Lung (tissue), 12 donors: ENCODE results near the gene SARDH. TPM values are rescaled to one million over a fixed set of nuclear protein-coding genes. Genes with fewer than 3 reads are reported as not detected.

ENCODE experiments used
- ATAC-seq: fragments of 200-7000 bp; cut with Tn5 transposase; one replicate; pipeline ENCODE4 v1.9.1; 2020; ENCODE audit warnings: moderate number of reproducible peaks; ENCODE audit not compliant: insufficient read depth, low FRiP score
- DNase-seq, 3 donors: peaks; one replicate each; pipeline ENCODE4 v3.0.0-alpha.2; 2013 to 2017
- H3K27ac ChIP-seq, 2 donors: one replicate each; pipeline ENCODE4 v1.5.1; 2013; ENCODE audit warnings: mild to moderate bottlenecking in 2 of 2, moderate library complexity in 2 of 2, control low read depth in 1 of 2, inconsistent platforms in 1 of 2, low read depth in 1 of 2, low read length in 1 of 2
- H3K27me3 ChIP-seq, 3 donors: one replicate each; pipeline ENCODE4 v1.5.1; 2013; ENCODE audit warnings: low read length in 2 of 3; ENCODE audit not compliant: control insufficient read depth in 3 of 3, insufficient read depth in 3 of 3
- H3K36me3 ChIP-seq, 4 donors: one replicate each; pipeline ENCODE4 v1.5.1; 2013; ENCODE audit warnings: low read length in 4 of 4, mild to moderate bottlenecking in 1 of 4, moderate library complexity in 1 of 4; ENCODE audit not compliant: control insufficient read depth in 4 of 4, insufficient read depth in 4 of 4
- H3K4me1 ChIP-seq, 5 donors: one replicate each; pipeline ENCODE4 v1.5.1; 2013; ENCODE audit warnings: low read length in 5 of 5, mild to moderate bottlenecking in 2 of 5, moderate library complexity in 1 of 5; ENCODE audit not compliant: control insufficient read depth in 5 of 5, insufficient read depth in 5 of 5
- H3K4me3 ChIP-seq: one replicate; pipeline ENCODE4 v1.5.1; 2013; ENCODE audit warnings: mild to moderate bottlenecking, control low read depth, moderate library complexity
- H3K9ac ChIP-seq, 2 donors: one replicate each; pipeline ENCODE4 v1.5.1; 2013; ENCODE audit warnings: low read length in 2 of 2, control low read depth in 1 of 2; ENCODE audit not compliant: insufficient read depth in 1 of 2
- H3K9me3 ChIP-seq, 4 donors: one replicate each; pipeline ENCODE4 v1.5.1; 2013; ENCODE audit warnings: low read length in 3 of 4, mild to moderate bottlenecking in 1 of 4, moderate library complexity in 1 of 4; ENCODE audit not compliant: control insufficient read depth in 4 of 4, insufficient read depth in 3 of 4
- WGBS, 2 donors: extraction: QIAGEN DNeasy Blood & Tissue Kit; methylation state at CpG; one replicate each; pipeline ENCODE4 v1.1.7; 2013; 5-methylcytosine and 5-hydroxymethylcytosine counted together
- polyA plus RNA-seq, 2 donors: library from polyadenylated mRNA; stranded (reverse); fragments of 200-250 nt; gene quantifications; one replicate each; pipeline ENCODE4 v1.2.1, GENCODE V29; 2013
- total RNA-seq, 2 donors: library from RNA; depleted of rRNA in 1 of 2; stranded (reverse); fragments of >200 nt in 1 of 2; gene quantifications; one replicate each; pipeline ENCODE4 v1.2.1, GENCODE V29; 2014 to 2021
- TF ChIP-seq, protein P1 (sequence below): IDR thresholded peaks from 2 replicates; pipeline ENCODE4 v1.5.1; 2012; ENCODE audit warnings: mild to moderate bottlenecking; ENCODE audit errors: control extremely low read depth, extremely low read depth
- donor health status: control.
- donor health status: control.
- donor health status: Bipolar disorder and iron deficiency.
- donor health status: healthy.
- donor health status: DM: yes; HTN: yes; CAD: no.

The SARDH gene
- total and polyA plus RNA-seq, 4 donors = 1.8 to 8.4 (median 4.7) TPM

DNA sequence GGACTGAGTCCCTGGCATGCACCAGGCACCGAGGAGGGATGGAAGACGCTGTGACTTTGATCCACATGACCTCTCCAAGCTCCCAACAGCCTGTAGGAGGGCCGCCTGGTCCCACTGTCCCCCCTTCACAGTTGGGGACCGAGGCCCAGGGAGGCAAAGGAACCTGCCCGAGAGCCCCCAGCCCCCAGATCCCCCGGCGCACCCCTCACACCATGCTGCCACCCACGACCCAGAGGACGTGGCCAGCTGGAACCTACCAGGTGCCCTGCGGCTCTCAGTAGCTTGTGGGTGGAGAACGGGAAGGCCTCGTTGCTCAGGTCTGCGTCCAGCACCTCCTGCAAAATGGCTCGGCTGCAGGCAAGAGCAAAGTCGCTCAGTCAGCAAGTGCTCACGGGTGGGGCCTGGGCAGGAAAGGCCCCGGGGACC lies 53.2 kb downstream of the SARDH start:
- no peaks in the 10 kb centered on the region for H3K9me3 ChIP-seq
- H3K36me3 ChIP-seq = no peaks in the 10 kb centered on the region
- peak overlapping the region in 1 of 2 donors; percentile 84 for H3K27ac ChIP-seq
- no peak for DNase-seq
- H3K4me3 ChIP-seq = no peak overlapping the region
- 89 to 92% methylated on average over 17 of the region's 17 CpGs for WGBS, 2 donors
- H3K9ac ChIP-seq = no peak overlapping the region
- TF ChIP-seq, protein P1, sequence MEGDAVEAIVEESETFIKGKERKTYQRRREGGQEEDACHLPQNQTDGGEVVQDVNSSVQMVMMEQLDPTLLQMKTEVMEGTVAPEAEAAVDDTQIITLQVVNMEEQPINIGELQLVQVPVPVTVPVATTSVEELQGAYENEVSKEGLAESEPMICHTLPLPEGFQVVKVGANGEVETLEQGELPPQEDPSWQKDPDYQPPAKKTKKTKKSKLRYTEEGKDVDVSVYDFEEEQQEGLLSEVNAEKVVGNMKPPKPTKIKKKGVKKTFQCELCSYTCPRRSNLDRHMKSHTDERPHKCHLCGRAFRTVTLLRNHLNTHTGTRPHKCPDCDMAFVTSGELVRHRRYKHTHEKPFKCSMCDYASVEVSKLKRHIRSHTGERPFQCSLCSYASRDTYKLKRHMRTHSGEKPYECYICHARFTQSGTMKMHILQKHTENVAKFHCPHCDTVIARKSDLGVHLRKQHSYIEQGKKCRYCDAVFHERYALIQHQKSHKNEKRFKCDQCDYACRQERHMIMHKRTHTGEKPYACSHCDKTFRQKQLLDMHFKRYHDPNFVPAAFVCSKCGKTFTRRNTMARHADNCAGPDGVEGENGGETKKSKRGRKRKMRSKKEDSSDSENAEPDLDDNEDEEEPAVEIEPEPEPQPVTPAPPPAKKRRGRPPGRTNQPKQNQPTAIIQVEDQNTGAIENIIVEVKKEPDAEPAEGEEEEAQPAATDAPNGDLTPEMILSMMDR = no peak
- H3K27me3 ChIP-seq = no peaks in the 10 kb centered on the region
- no peak for ATAC-seq
- peaks cover 0 to 24% (median 22%) of the 10 kb centered on the region in 5 donors for H3K4me1 ChIP-seq

DNA sequence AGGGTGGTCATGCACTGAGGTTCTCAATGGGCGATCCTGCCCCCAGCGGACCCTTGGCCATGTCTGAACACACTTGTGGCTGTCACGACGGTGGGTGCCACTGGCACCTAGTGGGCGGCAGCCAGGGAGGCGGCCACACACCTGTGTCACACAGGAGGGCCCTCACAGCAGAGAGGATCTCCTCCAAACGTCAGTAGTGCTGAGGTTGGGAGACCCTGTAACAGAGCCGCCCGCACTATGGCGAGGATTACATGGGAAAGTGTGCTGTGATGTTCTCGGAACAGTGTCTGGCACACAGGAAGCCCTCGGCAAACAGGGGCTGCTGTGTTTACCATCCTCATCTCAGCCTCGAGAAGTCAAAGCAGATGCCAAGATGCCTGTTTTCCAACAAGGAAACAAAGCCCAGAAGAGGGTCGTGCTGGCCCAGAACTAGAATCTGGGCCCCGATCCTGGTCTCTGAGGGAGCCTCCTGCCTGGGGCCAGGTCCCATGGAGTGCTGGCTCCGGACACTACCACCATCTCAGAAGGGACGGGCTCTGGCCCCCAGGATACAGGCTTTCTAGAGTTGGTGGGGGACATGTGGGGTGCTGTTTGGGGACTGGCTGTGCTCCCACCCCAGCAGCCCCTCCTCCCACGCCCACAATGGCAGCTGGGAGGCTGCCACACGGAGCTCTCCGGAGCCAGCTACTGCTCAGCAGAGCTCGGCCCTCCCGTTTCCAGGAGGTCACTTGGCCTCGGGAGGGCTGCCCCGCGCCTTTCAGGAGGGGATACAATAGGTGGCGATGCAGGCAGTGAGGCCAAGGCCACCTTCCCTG lies 53.8 kb downstream of the SARDH start:
- Histone ChIP-seq H3K4me1 (peaks cover 0 to 30% (median 22%) of the 10 kb centered on the region in 5 donors), H3K4me3 (no peak overlapping the region), H3K9me3 (no peaks in the 10 kb centered on the region), H3K36me3 (no peaks in the 10 kb centered on the region), H3K9ac (no peak overlapping the region), H3K27me3 (no peaks in the 10 kb centered on the region), H3K27ac (peak overlapping the region in 1 of 2 donors; percentile 84)
- WGBS, 2 donors = 70 to 77% methylated on average over 26 of the region's 26 CpGs
- TF ChIP-seq, protein P1 = no peak
- ATAC-seq = no peak
- DNase-seq = peak in 2 of 3 donors; percentile 52 to 75

DNA sequence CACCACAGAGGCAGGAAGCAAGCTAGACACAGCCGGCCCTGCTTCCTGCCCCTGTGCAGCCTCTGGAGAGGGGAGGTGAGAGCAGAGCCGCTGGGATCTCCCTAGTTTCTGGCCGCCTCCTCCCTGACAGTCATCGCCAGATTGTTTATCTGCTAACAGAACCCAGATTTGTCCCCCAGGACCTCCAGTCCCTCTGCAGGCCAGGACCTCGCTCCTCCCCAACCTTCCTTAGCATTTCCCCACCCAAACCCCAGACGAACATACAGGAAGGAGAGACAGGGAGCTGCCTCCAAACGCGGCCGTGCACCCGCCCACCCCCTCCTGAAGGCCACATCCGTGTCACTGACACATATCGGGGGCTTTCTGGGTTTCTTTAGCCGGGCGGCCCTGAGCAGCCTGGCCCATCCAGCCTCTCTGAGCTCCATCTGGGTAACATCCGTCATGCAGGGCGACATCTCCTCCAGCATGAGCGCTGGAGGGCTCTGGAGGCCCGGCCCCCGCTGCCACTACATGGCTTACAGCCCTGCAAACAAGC lies 54.5 kb downstream of the SARDH start:
- no peak overlapping the region for H3K9ac ChIP-seq
- no peaks in the 10 kb centered on the region for H3K36me3 ChIP-seq
- no peak overlapping the region for H3K4me3 ChIP-seq
- TF ChIP-seq, protein P1 = no peak
- DNase-seq (peak; percentile 73 to 79 (median 75)), ATAC-seq (no peak)
- H3K27ac ChIP-seq = peak overlapping the region in 1 of 2 donors; percentile 84
- WGBS, 2 donors = 52 to 67% methylated on average over 19 of the region's 19 CpGs
- peaks cover 0 to 36% (median 23%) of the 10 kb centered on the region in 5 donors for H3K4me1 ChIP-seq
- no peaks in the 10 kb centered on the region for H3K27me3 ChIP-seq
- no peaks in the 10 kb centered on the region for H3K9me3 ChIP-seq
